ENCODE results near the gene OR10T2.
"Not testable (repeated sequence)": the region's sequence is repeated elsewhere in the genome, so short reads cannot be mapped to it uniquely, and the experiment has no call there.

The OR10T2 gene

DNA sequence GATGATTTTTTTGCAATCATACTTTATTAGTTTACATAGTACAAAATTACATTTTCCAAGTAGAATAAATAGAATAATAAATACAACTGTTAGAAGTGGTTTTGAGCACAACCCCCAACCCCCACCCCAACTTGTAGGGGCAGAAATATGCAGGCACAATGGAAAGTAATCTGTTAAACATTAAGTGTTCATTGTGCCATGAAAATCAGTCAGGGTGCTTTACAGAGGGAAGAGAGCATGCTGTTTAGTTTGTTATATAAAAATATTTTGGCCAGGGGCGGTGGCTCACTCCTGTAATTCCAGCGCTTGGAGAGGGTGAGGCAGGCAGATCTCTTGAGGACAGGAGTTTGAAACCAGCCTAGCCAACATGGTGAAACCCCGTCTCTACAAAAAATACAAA is 2.6 kb downstream of the OR10T2 start:
- Histone ChIP-seq H3K4me1 (ENCODE audit: control insufficient read depth, insufficient read depth, low read length) (no peaks in the 10 kb centered on the region), H3K36me3 (ENCODE audit: control insufficient read depth in 2 of 2, insufficient read depth in 2 of 2, low read length in 2 of 2) (no peaks in the 10 kb centered on the region), H3K27ac (ENCODE audit: low read length) (no peak overlapping the region), H3K4me3 (ENCODE audit: low read length in 2 of 2) (no peak overlapping the region), H3K9me3 (ENCODE audit: control insufficient read depth in 2 of 2, low read length in 2 of 2) (no peaks in the 10 kb centered on the region), H3K27me3 (ENCODE audit: control insufficient read depth in 1 of 2, insufficient read depth in 2 of 2, low read length in 2 of 2) (no peaks in the 10 kb centered on the region), H3K9ac (ENCODE audit: low read length in 2 of 2) (no peak overlapping the region)

GRCh38 chr1:158393476-158393875 is 5.8 kb downstream of the OR10T2 start:
- Histone ChIP-seq H3K4me3 (ENCODE audit: low read length in 2 of 2) (no peak overlapping the region), H3K4me1 (ENCODE audit: control insufficient read depth, insufficient read depth, low read length) (no peaks in the 10 kb centered on the region), H3K9me3 (ENCODE audit: control insufficient read depth in 2 of 2, low read length in 2 of 2) (no peaks in the 10 kb centered on the region), H3K36me3 (ENCODE audit: control insufficient read depth in 2 of 2, insufficient read depth in 2 of 2, low read length in 2 of 2) (no peaks in the 10 kb centered on the region), H3K27me3 (ENCODE audit: control insufficient read depth in 1 of 2, insufficient read depth in 2 of 2, low read length in 2 of 2) (no peaks in the 10 kb centered on the region), H3K9ac (ENCODE audit: low read length in 2 of 2) (no peak overlapping the region), H3K27ac (ENCODE audit: low read length) (no peak overlapping the region)

DNA sequence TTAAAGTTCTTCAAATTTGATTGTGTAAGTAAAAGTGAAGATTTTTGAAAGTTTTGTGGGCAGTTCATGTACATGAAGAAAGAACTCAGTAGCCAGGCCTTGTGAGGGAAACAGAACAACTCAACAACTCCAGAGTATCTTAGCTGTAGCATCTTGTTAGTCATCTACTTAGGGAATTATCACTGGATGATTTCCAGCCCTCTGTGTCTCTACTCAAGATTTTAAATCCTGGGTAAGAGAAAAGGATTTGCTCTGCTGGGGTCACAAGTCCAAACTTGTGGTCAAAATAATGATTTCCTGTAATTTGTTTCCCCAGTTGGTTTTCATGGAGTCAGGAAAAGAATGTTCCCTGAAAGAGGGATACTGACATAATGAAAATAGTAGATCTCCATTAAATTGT is 8.2 kb downstream of the OR10T2 start:
- Histone ChIP-seq H3K36me3 (ENCODE audit: control insufficient read depth in 2 of 2, insufficient read depth in 2 of 2, low read length in 2 of 2) (no peaks in the 10 kb centered on the region), H3K27ac (ENCODE audit: low read length) (no peak overlapping the region), H3K9me3 (ENCODE audit: control insufficient read depth in 2 of 2, low read length in 2 of 2) (no peaks in the 10 kb centered on the region), H3K27me3 (ENCODE audit: control insufficient read depth in 1 of 2, insufficient read depth in 2 of 2, low read length in 2 of 2) (no peaks in the 10 kb centered on the region), H3K4me1 (ENCODE audit: control insufficient read depth, insufficient read depth, low read length) (no peaks in the 10 kb centered on the region), H3K4me3 (ENCODE audit: low read length in 2 of 2) (no peak overlapping the region), H3K9ac (ENCODE audit: low read length in 2 of 2) (no peak overlapping the region)

GRCh38 chr1:158390331-158390730 is 8.9 kb downstream of the OR10T2 start:
- Histone ChIP-seq H3K36me3 (ENCODE audit: control insufficient read depth in 2 of 2, insufficient read depth in 2 of 2, low read length in 2 of 2) (no peaks in the 10 kb centered on the region), H3K27me3 (ENCODE audit: control insufficient read depth in 1 of 2, insufficient read depth in 2 of 2, low read length in 2 of 2) (no peaks in the 10 kb centered on the region), H3K9ac (ENCODE audit: low read length in 2 of 2) (no peak overlapping the region), H3K4me3 (ENCODE audit: low read length in 2 of 2) (no peak overlapping the region), H3K9me3 (ENCODE audit: control insufficient read depth in 2 of 2, low read length in 2 of 2) (no peaks in the 10 kb centered on the region), H3K4me1 (ENCODE audit: control insufficient read depth, insufficient read depth, low read length) (no peaks in the 10 kb centered on the region), H3K27ac (ENCODE audit: low read length) (no peak overlapping the region)

GRCh38 chr1:158374860-158375259 is 24.4 kb downstream of the OR10T2 start:
- H3K27me3 ChIP-seq (ENCODE audit: control insufficient read depth in 1 of 2, insufficient read depth in 2 of 2, low read length in 2 of 2): no peaks in the 10 kb centered on the region
- H3K27ac ChIP-seq (ENCODE audit: low read length): no peak overlapping the region
- H3K36me3 ChIP-seq (ENCODE audit: control insufficient read depth in 2 of 2, insufficient read depth in 2 of 2, low read length in 2 of 2): no peaks in the 10 kb centered on the region
- H3K4me3 ChIP-seq (ENCODE audit: low read length in 2 of 2): no peak overlapping the region
- H3K9ac ChIP-seq (ENCODE audit: low read length in 2 of 2): no peak overlapping the region
- H3K4me1 ChIP-seq (ENCODE audit: control insufficient read depth, insufficient read depth, low read length): no peaks in the 10 kb centered on the region
- peaks cover 0 to 9% of the 10 kb centered on the region in 2 donors for H3K9me3 ChIP-seq (ENCODE audit: control insufficient read depth in 2 of 2, low read length in 2 of 2)

GRCh38 chr1:158374101-158374500 is 25.2 kb downstream of the OR10T2 start:
- H3K4me1 ChIP-seq (ENCODE audit: control insufficient read depth, insufficient read depth, low read length); H3K4me3 ChIP-seq (ENCODE audit: low read length in 2 of 2); H3K27ac ChIP-seq (ENCODE audit: low read length); H3K36me3 ChIP-seq (ENCODE audit: control insufficient read depth in 2 of 2, insufficient read depth in 2 of 2, low read length in 2 of 2); H3K9me3 ChIP-seq (ENCODE audit: control insufficient read depth in 2 of 2, low read length in 2 of 2); H3K27me3 ChIP-seq (ENCODE audit: control insufficient read depth in 1 of 2, insufficient read depth in 2 of 2, low read length in 2 of 2); H3K9ac ChIP-seq (ENCODE audit: low read length in 2 of 2): not testable (repeated sequence)

DNA sequence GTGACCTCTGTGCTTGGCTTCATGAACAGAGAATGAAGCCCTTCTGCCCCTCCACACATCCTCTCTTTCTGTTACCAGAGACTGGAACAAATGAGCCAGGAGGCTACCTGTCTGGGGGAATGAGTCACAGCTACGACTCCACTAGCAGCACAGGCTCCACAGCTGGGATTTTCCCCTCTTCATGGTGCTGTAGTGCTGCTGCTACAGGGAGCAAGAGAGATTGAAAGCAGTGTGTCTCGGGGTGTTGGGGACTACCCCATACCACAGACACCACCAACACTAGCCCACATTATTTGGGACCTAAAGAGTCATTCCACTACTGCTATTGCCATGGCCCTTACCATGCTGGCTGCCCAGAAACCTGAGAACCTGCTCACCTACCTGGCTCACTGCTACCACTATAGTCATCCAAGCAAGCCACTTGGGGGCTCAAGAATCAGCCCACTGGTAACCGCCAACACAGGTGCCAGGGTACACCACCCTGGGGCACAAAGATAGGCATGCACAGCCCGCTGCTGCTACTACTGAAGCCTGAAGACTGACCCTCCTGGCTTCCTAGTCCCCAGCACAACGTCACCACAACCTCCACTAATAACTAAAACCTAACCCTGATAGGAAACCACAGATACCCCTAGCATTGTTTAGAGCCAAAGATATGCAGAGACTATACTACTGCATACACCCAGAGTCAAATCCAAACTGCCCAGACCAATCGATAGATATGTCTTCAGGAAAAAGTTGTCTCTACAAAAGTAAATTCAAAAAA is 27.9 kb downstream of the OR10T2 start:
- H3K27me3 ChIP-seq (ENCODE audit: control insufficient read depth in 1 of 2, insufficient read depth in 2 of 2, low read length in 2 of 2): no peaks in the 10 kb centered on the region
- H3K9ac ChIP-seq (ENCODE audit: low read length in 2 of 2): no peak overlapping the region
- no peak overlapping the region for H3K27ac ChIP-seq (ENCODE audit: low read length)
- H3K9me3 ChIP-seq (ENCODE audit: control insufficient read depth in 2 of 2, low read length in 2 of 2): peaks cover 0 to 13% of the 10 kb centered on the region in 2 donors
- H3K4me1 ChIP-seq (ENCODE audit: control insufficient read depth, insufficient read depth, low read length): no peaks in the 10 kb centered on the region
- no peaks in the 10 kb centered on the region for H3K36me3 ChIP-seq (ENCODE audit: control insufficient read depth in 2 of 2, insufficient read depth in 2 of 2, low read length in 2 of 2)
- no peak overlapping the region for H3K4me3 ChIP-seq (ENCODE audit: low read length in 2 of 2)

- H3K4me3 ChIP-seq (ENCODE audit: low read length in 2 of 2): no peak overlapping the region
- H3K4me1 ChIP-seq (ENCODE audit: control insufficient read depth, insufficient read depth, low read length): no peaks in the 10 kb centered on the region
- peaks cover 0 to 9% of the 10 kb centered on the region in 2 donors for H3K9me3 ChIP-seq (ENCODE audit: control insufficient read depth in 2 of 2, low read length in 2 of 2)
- no peaks in the 10 kb centered on the region for H3K36me3 ChIP-seq (ENCODE audit: control insufficient read depth in 2 of 2, insufficient read depth in 2 of 2, low read length in 2 of 2)
- H3K27ac ChIP-seq (ENCODE audit: low read length): no peak overlapping the region
- H3K9ac ChIP-seq (ENCODE audit: low read length in 2 of 2): no peak overlapping the region
- no peaks in the 10 kb centered on the region for H3K27me3 ChIP-seq (ENCODE audit: control insufficient read depth in 1 of 2, insufficient read depth in 2 of 2, low read length in 2 of 2)
Observed at GRCh38 chr1:158366783-158367182, 32.5 kb downstream of the OR10T2 start.

DNA sequence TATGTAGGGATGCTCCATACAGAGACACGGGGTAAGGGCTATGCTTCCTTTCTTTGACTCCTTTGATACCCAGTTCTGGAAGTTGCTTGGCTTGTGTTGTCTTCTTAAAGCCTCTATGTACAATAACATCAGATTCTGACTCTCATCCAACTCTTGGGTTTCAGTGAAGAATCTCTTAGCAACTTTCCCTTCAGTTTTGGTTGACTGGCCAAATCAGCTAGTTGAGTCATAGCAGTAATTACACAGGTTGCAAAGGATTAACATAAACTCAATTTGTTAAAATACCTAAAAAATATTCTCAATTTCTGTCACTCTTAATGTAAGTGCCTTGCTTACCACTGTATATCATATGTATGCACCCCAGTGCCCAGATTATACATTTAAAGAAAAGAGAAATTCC is 36.3 kb downstream of the OR10T2 start:
- H3K9ac ChIP-seq (ENCODE audit: low read length in 2 of 2): no peak overlapping the region
- no peaks in the 10 kb centered on the region for H3K27me3 ChIP-seq (ENCODE audit: control insufficient read depth in 1 of 2, insufficient read depth in 2 of 2, low read length in 2 of 2)
- H3K4me1 ChIP-seq (ENCODE audit: control insufficient read depth, insufficient read depth, low read length): no peaks in the 10 kb centered on the region
- H3K36me3 ChIP-seq (ENCODE audit: control insufficient read depth in 2 of 2, insufficient read depth in 2 of 2, low read length in 2 of 2): no peaks in the 10 kb centered on the region
- no peak overlapping the region for H3K4me3 ChIP-seq (ENCODE audit: low read length in 2 of 2)
- H3K9me3 ChIP-seq (ENCODE audit: control insufficient read depth in 2 of 2, low read length in 2 of 2): no peaks in the 10 kb centered on the region
- no peak overlapping the region for H3K27ac ChIP-seq (ENCODE audit: low read length)

- Histone ChIP-seq H3K4me1 (ENCODE audit: control insufficient read depth, insufficient read depth, low read length) (no peaks in the 10 kb centered on the region), H3K9me3 (ENCODE audit: control insufficient read depth in 2 of 2, low read length in 2 of 2) (no peaks in the 10 kb centered on the region), H3K27me3 (ENCODE audit: control insufficient read depth in 1 of 2, insufficient read depth in 2 of 2, low read length in 2 of 2) (no peaks in the 10 kb centered on the region), H3K9ac (ENCODE audit: low read length in 2 of 2) (no peak overlapping the region), H3K4me3 (ENCODE audit: low read length in 2 of 2) (no peak overlapping the region), H3K36me3 (ENCODE audit: control insufficient read depth in 2 of 2, insufficient read depth in 2 of 2, low read length in 2 of 2) (no peaks in the 10 kb centered on the region), H3K27ac (ENCODE audit: low read length) (no peak overlapping the region)
Observed at GRCh38 chr1:158362482-158362881, 36.8 kb downstream of the OR10T2 start.

DNA sequence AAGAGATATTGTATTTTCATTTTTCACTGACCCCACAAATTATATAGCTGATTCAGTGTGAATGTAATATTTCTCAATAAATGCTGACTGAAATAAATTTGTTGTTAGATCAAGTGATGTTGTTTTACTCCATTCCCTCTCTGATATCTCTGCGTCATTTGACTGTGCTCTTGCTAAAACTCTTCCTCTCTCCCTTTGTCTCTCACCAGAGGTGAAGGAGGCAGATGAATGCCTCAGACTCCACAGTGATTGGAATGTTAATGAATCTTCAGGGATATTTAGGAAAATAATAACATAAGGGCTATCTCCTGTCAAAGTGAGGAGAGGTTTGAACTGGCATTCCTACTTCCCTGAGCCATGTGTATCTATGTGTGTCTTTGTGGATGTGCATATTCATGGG is 41.8 kb downstream of the OR10T2 start:
- no peaks in the 10 kb centered on the region for H3K9me3 ChIP-seq (ENCODE audit: control insufficient read depth in 2 of 2, low read length in 2 of 2)
- H3K4me1 ChIP-seq (ENCODE audit: control insufficient read depth, insufficient read depth, low read length): no peaks in the 10 kb centered on the region
- H3K4me3 ChIP-seq (ENCODE audit: low read length in 2 of 2): no peak overlapping the region
- H3K27ac ChIP-seq (ENCODE audit: low read length): no peak overlapping the region
- H3K27me3 ChIP-seq (ENCODE audit: control insufficient read depth in 1 of 2, insufficient read depth in 2 of 2, low read length in 2 of 2): peaks cover 0 to 2% of the 10 kb centered on the region in 2 donors
- no peak overlapping the region for H3K9ac ChIP-seq (ENCODE audit: low read length in 2 of 2)
- no peaks in the 10 kb centered on the region for H3K36me3 ChIP-seq (ENCODE audit: control insufficient read depth in 2 of 2, insufficient read depth in 2 of 2, low read length in 2 of 2)
